ENCODE measurements around the gene CTCF.
A peak's percentile ranks its signal among the peaks of the same experiment; 100 is the strongest.
"Not testable (repeated sequence)": the region's sequence is repeated elsewhere in the genome, so short reads cannot be mapped to it uniquely, and the experiment has no call there.

The CTCF gene

GRCh38 chr16:67562526-67562917 is at the start of gene CTCF:
CTCF (plus strand) TSS chr16:67562526; CDS start chr16:67610833, 48,307 bp downstream.
- H3K4me1 ChIP-seq (ENCODE audit: control insufficient read depth in 1 of 2, insufficient read depth in 2 of 2, low read length in 2 of 2): peaks cover 21 to 30% of the 10 kb centered on the region in 2 donors
- peak within 1 kb of the TSS; percentile 84 to 96 for H3K9ac ChIP-seq (ENCODE audit: low read depth in 1 of 2, low read length in 2 of 2)
- no peaks in the 10 kb centered on the region for H3K27me3 ChIP-seq (ENCODE audit: control insufficient read depth in 1 of 2, insufficient read depth in 2 of 2, low read length in 2 of 2)
- no peaks in the 10 kb centered on the region for H3K36me3 ChIP-seq (ENCODE audit: control insufficient read depth in 1 of 2, insufficient read depth in 2 of 2, low read length in 2 of 2)
- H3K27ac ChIP-seq (ENCODE audit: low read depth, low read length): peak within 1 kb of the TSS; percentile 98
- H3K4me3 ChIP-seq (ENCODE audit: low read depth in 1 of 2, low read length in 2 of 2): peak within 1 kb of the TSS; percentile 86 to 98
- no peaks in the 10 kb centered on the region for H3K9me3 ChIP-seq (ENCODE audit: control insufficient read depth in 1 of 2, low read length in 2 of 2)

- not testable (repeated sequence) for H3K27ac ChIP-seq (ENCODE audit: low read depth, low read length); H3K4me3 ChIP-seq (ENCODE audit: low read depth in 1 of 2, low read length in 2 of 2); H3K9ac ChIP-seq (ENCODE audit: low read depth in 1 of 2, low read length in 2 of 2); H3K27me3 ChIP-seq (ENCODE audit: control insufficient read depth in 1 of 2, insufficient read depth in 2 of 2, low read length in 2 of 2); H3K9me3 ChIP-seq (ENCODE audit: control insufficient read depth in 1 of 2, low read length in 2 of 2); H3K36me3 ChIP-seq (ENCODE audit: control insufficient read depth in 1 of 2, insufficient read depth in 2 of 2, low read length in 2 of 2)
- H3K4me1 ChIP-seq (ENCODE audit: control insufficient read depth in 1 of 2, insufficient read depth in 2 of 2, low read length in 2 of 2): peaks cover 6 to 12% of the 10 kb centered on the region in 2 donors
These were observed 48.4 kb upstream of the CTCF start for GRCh38 chr16:67513892-67514291.

GRCh38 chr16:67514382-67514828 is 47.9 kb upstream of the CTCF start:
- peaks cover 6 to 12% of the 10 kb centered on the region in 2 donors for H3K4me1 ChIP-seq (ENCODE audit: control insufficient read depth in 1 of 2, insufficient read depth in 2 of 2, low read length in 2 of 2)
- no peaks in the 10 kb centered on the region for H3K27me3 ChIP-seq (ENCODE audit: control insufficient read depth in 1 of 2, insufficient read depth in 2 of 2, low read length in 2 of 2)
- H3K36me3 ChIP-seq (ENCODE audit: control insufficient read depth in 1 of 2, insufficient read depth in 2 of 2, low read length in 2 of 2): no peaks in the 10 kb centered on the region
- H3K9me3 ChIP-seq (ENCODE audit: control insufficient read depth in 1 of 2, low read length in 2 of 2): no peaks in the 10 kb centered on the region
- no peak overlapping the region for H3K27ac ChIP-seq (ENCODE audit: low read depth, low read length)
- H3K9ac ChIP-seq (ENCODE audit: low read depth in 1 of 2, low read length in 2 of 2): no peak overlapping the region
- no peak overlapping the region for H3K4me3 ChIP-seq (ENCODE audit: low read depth in 1 of 2, low read length in 2 of 2)

GRCh38 chr16:67516296-67517154 is 45.8 kb upstream of the CTCF start:
- H3K9me3 ChIP-seq (ENCODE audit: control insufficient read depth in 1 of 2, low read length in 2 of 2): no peaks in the 10 kb centered on the region
- H3K27me3 ChIP-seq (ENCODE audit: control insufficient read depth in 1 of 2, insufficient read depth in 2 of 2, low read length in 2 of 2): no peaks in the 10 kb centered on the region
- H3K4me3 ChIP-seq (ENCODE audit: low read depth in 1 of 2, low read length in 2 of 2): no peak overlapping the region
- H3K27ac ChIP-seq (ENCODE audit: low read depth, low read length): no peak overlapping the region
- H3K9ac ChIP-seq (ENCODE audit: low read depth in 1 of 2, low read length in 2 of 2): no peak overlapping the region
- H3K36me3 ChIP-seq (ENCODE audit: control insufficient read depth in 1 of 2, insufficient read depth in 2 of 2, low read length in 2 of 2): no peaks in the 10 kb centered on the region
- H3K4me1 ChIP-seq (ENCODE audit: control insufficient read depth in 1 of 2, insufficient read depth in 2 of 2, low read length in 2 of 2): peaks cover 7 to 12% of the 10 kb centered on the region in 2 donors

GRCh38 chr16:67517155-67517445 is 45.2 kb upstream of the CTCF start:
- H3K27me3 ChIP-seq (ENCODE audit: control insufficient read depth in 1 of 2, insufficient read depth in 2 of 2, low read length in 2 of 2): no peaks in the 10 kb centered on the region
- no peak overlapping the region for H3K27ac ChIP-seq (ENCODE audit: low read depth, low read length)
- H3K9ac ChIP-seq (ENCODE audit: low read depth in 1 of 2, low read length in 2 of 2): no peak overlapping the region
- H3K9me3 ChIP-seq (ENCODE audit: control insufficient read depth in 1 of 2, low read length in 2 of 2): no peaks in the 10 kb centered on the region
- no peak overlapping the region for H3K4me3 ChIP-seq (ENCODE audit: low read depth in 1 of 2, low read length in 2 of 2)
- H3K4me1 ChIP-seq (ENCODE audit: control insufficient read depth in 1 of 2, insufficient read depth in 2 of 2, low read length in 2 of 2): peaks cover 11 to 16% of the 10 kb centered on the region in 2 donors
- H3K36me3 ChIP-seq (ENCODE audit: control insufficient read depth in 1 of 2, insufficient read depth in 2 of 2, low read length in 2 of 2): no peaks in the 10 kb centered on the region

GRCh38 chr16:67517661-67518423 is 44.5 kb upstream of the CTCF start:
- no peaks in the 10 kb centered on the region for H3K27me3 ChIP-seq (ENCODE audit: control insufficient read depth in 1 of 2, insufficient read depth in 2 of 2, low read length in 2 of 2)
- no peak overlapping the region for H3K4me3 ChIP-seq (ENCODE audit: low read depth in 1 of 2, low read length in 2 of 2)
- H3K27ac ChIP-seq (ENCODE audit: low read depth, low read length): peak overlapping the region; percentile 45
- H3K9ac ChIP-seq (ENCODE audit: low read depth in 1 of 2, low read length in 2 of 2): peak overlapping the region; percentile 1 to 7
- H3K9me3 ChIP-seq (ENCODE audit: control insufficient read depth in 1 of 2, low read length in 2 of 2): no peaks in the 10 kb centered on the region
- no peaks in the 10 kb centered on the region for H3K36me3 ChIP-seq (ENCODE audit: control insufficient read depth in 1 of 2, insufficient read depth in 2 of 2, low read length in 2 of 2)
- H3K4me1 ChIP-seq (ENCODE audit: control insufficient read depth in 1 of 2, insufficient read depth in 2 of 2, low read length in 2 of 2): peaks cover 11 to 16% of the 10 kb centered on the region in 2 donors

- no peaks in the 10 kb centered on the region for H3K9me3 ChIP-seq (ENCODE audit: control insufficient read depth in 1 of 2, low read length in 2 of 2)
- H3K36me3 ChIP-seq (ENCODE audit: control insufficient read depth in 1 of 2, insufficient read depth in 2 of 2, low read length in 2 of 2): no peaks in the 10 kb centered on the region
- H3K4me3 ChIP-seq (ENCODE audit: low read depth in 1 of 2, low read length in 2 of 2): no peak overlapping the region
- peaks cover 11 to 16% of the 10 kb centered on the region in 2 donors for H3K4me1 ChIP-seq (ENCODE audit: control insufficient read depth in 1 of 2, insufficient read depth in 2 of 2, low read length in 2 of 2)
- no peaks in the 10 kb centered on the region for H3K27me3 ChIP-seq (ENCODE audit: control insufficient read depth in 1 of 2, insufficient read depth in 2 of 2, low read length in 2 of 2)
- H3K9ac ChIP-seq (ENCODE audit: low read depth in 1 of 2, low read length in 2 of 2): peak overlapping the region; percentile 1 to 7
- H3K27ac ChIP-seq (ENCODE audit: low read depth, low read length): peak overlapping the region; percentile 45
These were observed 43.6 kb upstream of the CTCF start for GRCh38 chr16:67518676-67519075.

GRCh38 chr16:67519242-67519641 is 43.1 kb upstream of the CTCF start:
- no peak overlapping the region for H3K27ac ChIP-seq (ENCODE audit: low read depth, low read length)

GRCh38 chr16:67521095-67521804 is 41.1 kb upstream of the CTCF start:
- Histone ChIP-seq H3K4me1 (ENCODE audit: control insufficient read depth in 1 of 2, insufficient read depth in 2 of 2, low read length in 2 of 2) (peaks cover 11 to 16% of the 10 kb centered on the region in 2 donors), H3K9ac (ENCODE audit: low read depth in 1 of 2, low read length in 2 of 2) (peak overlapping the region; percentile 69 to 79), H3K27me3 (ENCODE audit: control insufficient read depth in 1 of 2, insufficient read depth in 2 of 2, low read length in 2 of 2) (no peaks in the 10 kb centered on the region), H3K27ac (ENCODE audit: low read depth, low read length) (peak overlapping the region; percentile 96), H3K4me3 (ENCODE audit: low read depth in 1 of 2, low read length in 2 of 2) (peak overlapping the region; percentile 77 to 86), H3K9me3 (ENCODE audit: control insufficient read depth in 1 of 2, low read length in 2 of 2) (no peaks in the 10 kb centered on the region), H3K36me3 (ENCODE audit: control insufficient read depth in 1 of 2, insufficient read depth in 2 of 2, low read length in 2 of 2) (no peaks in the 10 kb centered on the region)

More at GRCh38 chr16:67519242-67519641, 43.1 kb upstream of the CTCF start:
- Histone ChIP-seq H3K4me1 (ENCODE audit: control insufficient read depth in 1 of 2, insufficient read depth in 2 of 2, low read length in 2 of 2) (peaks cover 11 to 16% of the 10 kb centered on the region in 2 donors), H3K9ac (ENCODE audit: low read depth in 1 of 2, low read length in 2 of 2) (peak overlapping the region in 1 of 2 donors; percentile 7), H3K27me3 (ENCODE audit: control insufficient read depth in 1 of 2, insufficient read depth in 2 of 2, low read length in 2 of 2) (no peaks in the 10 kb centered on the region), H3K36me3 (ENCODE audit: control insufficient read depth in 1 of 2, insufficient read depth in 2 of 2, low read length in 2 of 2) (no peaks in the 10 kb centered on the region), H3K4me3 (ENCODE audit: low read depth in 1 of 2, low read length in 2 of 2) (peak overlapping the region in 1 of 2 donors; percentile 28), H3K9me3 (ENCODE audit: control insufficient read depth in 1 of 2, low read length in 2 of 2) (no peaks in the 10 kb centered on the region)
